Ishikawa (cell line): ENCODE data around the gene ZFP36L2.

ENCODE experiments used
- CEBPB ChIP-seq: IDR thresholded peaks from 2 replicates; pipeline ENCODE4 v1.6.1; 2012
- CREB1 ChIP-seq: IDR thresholded peaks from 2 replicates; pipeline ENCODE4 v1.6.1; 2012; ENCODE audit warnings: low read depth
- EP300 ChIP-seq: IDR thresholded peaks from 2 replicates; pipeline ENCODE4 v1.6.1; 2012; ENCODE audit warnings: borderline replicate concordance
- MAX ChIP-seq: IDR thresholded peaks from 2 replicates; pipeline ENCODE4 v1.6.1; 2012
- RAD21 ChIP-seq: IDR thresholded peaks from 2 replicates; pipeline ENCODE4 v1.6.1; 2012; ENCODE audit warnings: low read depth
- REST ChIP-seq: IDR thresholded peaks from 2 replicates; pipeline ENCODE4 v1.6.1; 2012; ENCODE audit warnings: low read depth, mild to moderate bottlenecking
- TAF1 ChIP-seq: IDR thresholded peaks from 2 replicates; pipeline ENCODE4 v1.6.1; 2012; ENCODE audit warnings: low read depth, mild to moderate bottlenecking
- TCF12 ChIP-seq: IDR thresholded peaks from 2 replicates; pipeline ENCODE4 v1.6.1; 2012; ENCODE audit warnings: low read depth
- TEAD4 ChIP-seq: IDR thresholded peaks from 2 replicates; pipeline ENCODE4 v1.6.1; 2012
- YY1 ChIP-seq: IDR thresholded peaks from 2 replicates; pipeline ENCODE4 v1.6.1; 2012; ENCODE audit warnings: low read depth
- ZBTB7A ChIP-seq: IDR thresholded peaks from 2 replicates; pipeline ENCODE4 v1.6.1; 2012; ENCODE audit warnings: low read depth

DNA sequence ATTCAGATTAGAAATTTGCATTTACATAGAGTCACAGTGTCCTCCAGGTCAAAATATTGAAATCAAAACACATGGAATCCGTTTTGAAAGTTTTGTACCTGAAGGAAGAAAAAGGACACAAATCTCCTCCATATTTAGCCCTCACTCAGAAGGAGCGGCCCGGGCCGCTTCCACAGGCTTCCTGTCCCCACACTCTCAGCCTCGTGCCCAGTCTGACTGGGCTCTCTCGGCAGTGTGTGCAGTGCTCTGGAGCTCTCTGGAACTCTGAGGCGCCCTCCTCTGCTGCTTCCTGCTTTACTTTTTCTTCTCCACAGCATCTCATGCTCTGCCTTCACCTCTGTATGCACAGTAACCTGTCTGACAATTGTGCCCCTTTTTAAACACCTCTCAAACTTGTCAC is 22.2 kb upstream of the ZFP36L2 start:
- TF ChIP-seq CEBPB (no peak), MAX (no peak), EP300 (no peak), YY1 (no peak), TCF12 (no peak), REST (no peak), TEAD4 (no peak), TAF1 (no peak), ZBTB7A (no peak), CREB1 (no peak), RAD21 (no peak)
